GM20000 (cell line): Measurements from ENCODE around the gene NRIP2.

Experiments used
- DNase-seq: peaks from one replicate; pipeline ENCODE4 v3.0.0; 2012; ENCODE audit warnings: low spot score
- TF ChIP-seq, protein P1 (sequence below): IDR thresholded peaks from 2 replicates; pipeline ENCODE4 v1.5.1; 2012; ENCODE audit warnings: mild to moderate bottlenecking, control low read depth; ENCODE audit errors: extremely low read depth, missing control alignments

The NRIP2 gene

GRCh38 chr12:2813214-2814185 lies 21.3 kb downstream of the NRIP2 start:
- DNase-seq, result peak; percentile 73

GRCh38 chr12:2812290-2813213 lies 22.3 kb downstream of the NRIP2 start, which contains the start of gene ITFG2:
Gene ITFG2, plus strand, starts transcription at chr12:2812668. Its CDS starts 93 bp downstream, at chr12:2812761.
- TF ChIP-seq, protein P1, sequence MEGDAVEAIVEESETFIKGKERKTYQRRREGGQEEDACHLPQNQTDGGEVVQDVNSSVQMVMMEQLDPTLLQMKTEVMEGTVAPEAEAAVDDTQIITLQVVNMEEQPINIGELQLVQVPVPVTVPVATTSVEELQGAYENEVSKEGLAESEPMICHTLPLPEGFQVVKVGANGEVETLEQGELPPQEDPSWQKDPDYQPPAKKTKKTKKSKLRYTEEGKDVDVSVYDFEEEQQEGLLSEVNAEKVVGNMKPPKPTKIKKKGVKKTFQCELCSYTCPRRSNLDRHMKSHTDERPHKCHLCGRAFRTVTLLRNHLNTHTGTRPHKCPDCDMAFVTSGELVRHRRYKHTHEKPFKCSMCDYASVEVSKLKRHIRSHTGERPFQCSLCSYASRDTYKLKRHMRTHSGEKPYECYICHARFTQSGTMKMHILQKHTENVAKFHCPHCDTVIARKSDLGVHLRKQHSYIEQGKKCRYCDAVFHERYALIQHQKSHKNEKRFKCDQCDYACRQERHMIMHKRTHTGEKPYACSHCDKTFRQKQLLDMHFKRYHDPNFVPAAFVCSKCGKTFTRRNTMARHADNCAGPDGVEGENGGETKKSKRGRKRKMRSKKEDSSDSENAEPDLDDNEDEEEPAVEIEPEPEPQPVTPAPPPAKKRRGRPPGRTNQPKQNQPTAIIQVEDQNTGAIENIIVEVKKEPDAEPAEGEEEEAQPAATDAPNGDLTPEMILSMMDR, result no peak
- DNase-seq, result peak; percentile 92

More at GRCh38 chr12:2813214-2814185, 21.3 kb downstream of the NRIP2 start:
- TF ChIP-seq, protein P1, result peak; percentile 75

DNA sequence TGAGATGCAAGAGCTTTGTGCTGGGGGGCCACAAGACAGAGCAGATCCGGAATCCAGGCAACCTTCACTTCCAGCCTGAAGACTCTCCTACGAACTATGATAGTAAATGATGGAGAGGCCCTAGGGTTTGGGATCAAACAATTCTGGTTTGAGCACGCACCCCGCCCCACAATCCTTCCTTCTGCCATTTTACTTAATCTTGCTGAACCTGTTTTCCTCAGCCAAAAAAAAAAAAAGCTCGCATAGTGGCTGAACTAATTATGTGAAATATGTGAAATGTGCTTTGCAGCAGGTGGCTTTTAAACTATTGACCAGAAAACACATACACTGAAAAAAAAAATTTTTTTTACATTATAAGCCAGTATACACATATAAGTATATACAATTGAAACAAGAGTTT lies 23.0 kb downstream of the NRIP2 start:
- DNase-seq, result no peak
- TF ChIP-seq, protein P1, result no peak

GRCh38 chr12:2806700-2807099 lies 28.1 kb downstream of the NRIP2 start:
- TF ChIP-seq, protein P1, result no peak
- DNase-seq, result no peak

GRCh38 chr12:2805143-2805520 lies 29.7 kb downstream of the NRIP2 start:
- TF ChIP-seq, protein P1, result no peak
- no peak for DNase-seq

DNA sequence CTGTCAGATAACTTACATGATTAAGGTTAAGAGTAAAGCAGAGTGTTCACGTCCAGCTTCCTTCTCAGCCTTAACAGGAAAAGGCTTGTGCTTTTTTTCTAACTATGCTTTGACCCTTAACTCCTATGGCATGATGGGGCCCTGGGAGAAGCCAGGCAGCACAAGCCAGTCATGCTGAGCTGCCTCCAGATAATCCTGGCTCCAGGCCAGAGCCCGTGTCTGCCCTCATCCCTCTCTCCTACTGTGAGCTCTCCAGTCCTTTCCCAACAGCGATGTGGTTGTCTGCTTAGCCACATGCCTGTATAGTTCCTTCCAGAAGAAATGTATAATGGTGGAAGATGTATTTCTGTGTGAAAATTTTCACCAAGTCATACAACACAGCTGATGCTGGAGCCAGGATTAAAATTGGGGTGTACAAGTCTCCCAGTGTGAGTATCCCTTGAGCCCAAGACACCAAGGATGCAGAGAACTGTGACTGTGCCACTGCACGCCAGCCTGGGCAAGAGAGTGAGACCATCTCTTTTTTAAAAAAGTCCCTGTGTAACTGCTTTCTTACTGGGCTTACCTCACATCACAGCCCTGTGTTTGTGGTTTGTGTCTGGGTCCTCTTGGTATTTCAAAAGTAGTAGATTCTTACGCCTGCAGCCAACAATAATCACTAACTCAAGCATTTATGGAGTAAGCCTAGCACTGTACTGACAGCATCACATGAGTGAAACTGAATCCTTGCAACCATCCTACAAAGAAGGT lies 30.3 kb downstream of the NRIP2 start:
- no peak for DNase-seq
- TF ChIP-seq, protein P1, result no peak
